Activated CD8-positive, alpha-beta memory T cell treated with anti-CD3 and anti-CD28 coated beads, Interleukin-2, amount 50 U/mL, for 48 hours (primary cell): ENCODE measurements around the gene IMPACT.

ENCODE experiments used
- DNase-seq: peaks from one replicate; pipeline ENCODE4 v3.0.0-alpha.2; 2020

IMPACT gene, protein sequence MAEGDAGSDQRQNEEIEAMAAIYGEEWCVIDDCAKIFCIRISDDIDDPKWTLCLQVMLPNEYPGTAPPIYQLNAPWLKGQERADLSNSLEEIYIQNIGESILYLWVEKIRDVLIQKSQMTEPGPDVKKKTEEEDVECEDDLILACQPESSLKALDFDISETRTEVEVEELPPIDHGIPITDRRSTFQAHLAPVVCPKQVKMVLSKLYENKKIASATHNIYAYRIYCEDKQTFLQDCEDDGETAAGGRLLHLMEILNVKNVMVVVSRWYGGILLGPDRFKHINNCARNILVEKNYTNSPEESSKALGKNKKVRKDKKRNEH

DNA sequence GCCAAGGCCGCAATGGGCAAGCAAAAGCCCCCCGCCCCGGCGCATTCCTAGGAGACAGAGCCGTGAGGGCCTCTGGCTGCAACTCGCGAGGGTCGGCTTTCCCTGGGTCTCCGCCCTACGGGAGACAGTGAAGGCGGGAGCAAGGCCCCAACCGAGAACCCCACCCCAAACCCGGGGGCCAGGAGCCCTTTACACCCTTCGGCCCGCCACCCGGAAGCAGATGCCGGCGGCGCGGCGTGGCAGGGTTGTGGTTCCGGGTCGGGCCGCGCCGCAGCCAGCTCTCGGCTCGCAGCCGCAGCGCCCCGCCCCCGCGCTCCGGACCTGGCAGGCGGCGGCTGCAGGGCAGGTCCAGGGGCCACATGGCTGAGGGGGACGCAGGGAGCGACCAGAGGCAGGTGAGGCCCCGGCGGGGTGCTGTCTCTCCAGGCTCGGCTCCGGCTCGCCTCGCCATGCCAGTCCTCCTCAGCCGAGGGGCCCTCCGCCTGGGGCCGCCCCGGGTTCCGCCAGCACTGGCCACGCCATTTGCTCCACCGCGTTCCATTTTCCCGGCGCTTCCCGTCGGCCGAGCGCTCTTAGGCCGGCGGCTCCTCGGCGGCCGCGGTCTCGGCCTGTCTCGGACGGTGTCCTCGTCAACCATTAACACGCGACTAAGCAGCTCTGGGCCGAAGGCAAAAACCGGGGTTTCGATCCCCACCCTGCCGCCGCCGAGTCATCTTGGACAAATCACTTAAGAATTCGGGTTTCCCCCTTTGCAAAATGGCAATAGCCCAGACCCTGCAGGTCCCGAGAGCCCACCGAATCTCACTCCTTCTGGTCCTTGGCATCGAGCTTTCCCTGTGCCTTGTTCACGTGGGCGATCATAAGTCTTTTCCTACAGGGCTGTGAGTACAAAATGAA, at the start of gene IMPACT:
Gene IMPACT, plus strand, starts transcription at position 273 of the 897 bp plus-strand sequence. Its CDS starts 87 bp downstream, at position 360.
- peak; percentile 89 for DNase-seq

DNA sequence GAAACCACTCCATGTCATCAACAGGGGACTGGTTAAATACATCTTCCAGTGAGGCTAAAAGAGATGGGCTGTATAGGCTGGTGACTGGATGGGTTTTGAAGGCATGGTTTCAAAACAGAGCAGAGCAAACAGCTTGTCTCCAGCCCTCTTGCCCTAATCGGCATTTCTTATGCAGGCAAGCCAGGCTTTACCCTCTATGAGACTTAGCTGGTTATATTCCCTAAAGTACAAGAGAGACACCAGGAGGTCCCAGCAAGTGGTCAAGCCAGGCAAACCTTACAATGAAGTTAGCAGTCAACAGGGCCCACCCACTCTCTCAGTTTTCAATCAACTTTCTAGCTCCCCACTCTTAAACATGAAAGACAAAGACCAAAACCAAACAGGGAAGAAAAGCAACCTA, 47.9 kb upstream of the IMPACT start:
- DNase-seq: no peak

DNA sequence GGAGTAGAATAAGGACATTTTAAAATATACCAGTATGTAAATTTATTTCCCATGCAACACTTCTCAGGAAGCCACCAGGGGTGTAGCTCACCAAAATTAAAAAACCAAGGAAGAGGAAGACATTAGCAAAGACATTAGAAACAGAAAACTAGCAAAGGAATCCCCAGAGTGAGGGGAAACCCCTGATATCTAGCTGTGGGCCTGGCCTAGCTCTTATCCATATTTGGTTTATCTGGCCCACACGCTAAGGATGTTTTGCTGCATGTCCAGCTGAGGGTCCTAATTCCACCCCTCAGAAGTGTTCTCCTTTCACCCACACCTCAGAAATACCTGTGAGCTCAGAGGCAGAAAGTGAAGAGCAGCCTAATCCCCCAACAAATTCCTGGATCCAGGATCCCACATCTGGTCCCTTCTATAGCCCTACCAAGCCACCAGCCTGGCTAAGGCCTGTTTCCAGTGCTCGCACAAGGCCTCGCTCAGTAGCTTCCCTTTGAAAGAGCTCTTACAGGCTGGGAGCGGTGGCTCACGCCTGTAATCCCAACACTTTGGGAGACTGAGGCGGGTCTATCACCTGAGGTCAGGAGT, 46.2 kb upstream of the IMPACT start:
- no peak for DNase-seq

DNA sequence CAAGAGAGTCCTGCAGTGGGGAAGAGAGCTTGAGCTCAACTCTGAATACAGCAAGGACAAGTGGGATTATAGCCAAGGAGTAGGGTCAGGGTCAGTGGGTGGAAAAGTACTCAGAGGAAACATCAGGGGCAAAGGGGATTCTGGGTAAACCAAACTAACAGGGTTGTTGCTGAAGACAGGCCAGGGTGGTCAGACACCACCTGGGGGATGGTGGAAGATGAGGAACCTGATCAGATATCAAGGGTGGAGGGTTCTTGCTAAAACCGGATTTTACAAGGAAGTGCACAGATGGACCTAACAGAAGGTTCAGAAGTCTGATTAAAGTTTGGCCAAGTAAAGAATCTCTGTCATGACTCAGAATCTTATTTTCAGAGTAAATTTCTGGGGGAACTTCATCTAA, 45.3 kb upstream of the IMPACT start:
- DNase-seq: no peak

DNA sequence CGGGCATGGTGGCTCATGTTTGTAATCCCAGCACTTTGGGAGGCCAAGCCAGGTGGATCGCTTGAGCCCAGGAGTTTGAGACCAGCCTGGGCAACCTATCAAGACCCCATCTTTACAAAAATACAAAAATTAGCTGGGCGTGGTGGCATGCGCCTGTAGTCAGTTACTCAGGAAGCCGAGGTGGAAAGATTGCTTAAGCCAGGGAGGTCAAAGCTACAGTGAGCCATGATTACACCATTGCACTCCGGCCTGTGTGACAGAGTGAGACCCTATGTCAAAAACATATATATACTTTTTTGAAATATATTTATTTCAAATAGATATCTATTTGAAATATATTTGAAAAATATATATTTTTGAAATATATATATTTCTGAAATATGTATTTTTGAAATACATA, 39.8 kb upstream of the IMPACT start:
- DNase-seq: no peak

DNA sequence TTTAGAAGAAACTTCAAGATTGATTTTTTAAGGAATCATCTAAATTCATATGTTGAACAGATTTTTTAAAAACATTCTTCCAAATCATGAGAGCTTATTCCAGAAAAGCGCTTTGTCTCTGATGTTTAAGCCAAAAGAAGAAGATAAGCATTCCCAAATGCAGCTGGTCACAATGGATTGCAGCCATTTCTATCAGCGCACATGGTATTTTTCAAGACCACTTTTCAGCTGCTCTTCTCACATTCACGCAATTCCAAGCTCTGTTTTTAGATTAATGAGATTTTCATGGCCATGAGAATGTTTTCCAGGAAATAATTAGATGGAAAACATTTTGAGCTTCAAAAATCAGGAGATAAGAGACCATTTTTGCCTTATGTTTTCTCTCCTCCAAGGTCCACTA, 37.5 kb upstream of the IMPACT start:
- no peak for DNase-seq

DNA sequence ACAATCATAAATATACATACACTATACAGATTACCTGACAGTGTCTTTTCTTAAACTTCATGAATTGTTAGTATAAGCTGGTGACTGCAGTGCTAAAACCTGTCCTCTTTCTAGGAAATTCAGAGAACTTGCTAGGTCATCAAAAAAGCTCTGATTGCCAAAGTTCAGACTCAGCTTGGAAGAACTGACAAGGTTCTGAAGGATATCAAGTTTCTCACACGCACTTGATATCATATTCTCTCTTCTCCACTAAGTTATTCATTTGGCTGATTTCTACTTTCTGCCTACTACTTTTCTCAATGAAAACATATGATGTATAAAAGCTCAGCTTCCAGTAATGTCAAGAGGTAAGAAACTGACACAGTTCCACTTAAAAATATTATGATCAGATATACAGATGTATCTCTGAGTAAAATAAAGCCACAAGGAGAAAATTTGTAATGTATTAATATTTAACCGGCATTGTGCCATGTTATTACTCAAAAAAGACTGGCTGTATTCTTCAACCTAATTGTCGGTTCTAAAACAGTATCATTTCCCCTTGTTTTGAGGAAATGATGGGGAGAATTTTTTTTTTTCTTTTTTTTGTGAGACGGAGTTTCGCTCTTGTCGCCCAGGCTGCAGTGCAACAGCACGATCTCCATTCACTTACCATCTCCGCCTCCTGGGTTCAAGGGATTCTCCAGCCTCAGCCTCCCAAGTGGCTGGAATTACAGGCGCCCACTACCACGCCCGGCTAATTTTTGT, 31.2 kb upstream of the IMPACT start:
- DNase-seq: no peak

DNA sequence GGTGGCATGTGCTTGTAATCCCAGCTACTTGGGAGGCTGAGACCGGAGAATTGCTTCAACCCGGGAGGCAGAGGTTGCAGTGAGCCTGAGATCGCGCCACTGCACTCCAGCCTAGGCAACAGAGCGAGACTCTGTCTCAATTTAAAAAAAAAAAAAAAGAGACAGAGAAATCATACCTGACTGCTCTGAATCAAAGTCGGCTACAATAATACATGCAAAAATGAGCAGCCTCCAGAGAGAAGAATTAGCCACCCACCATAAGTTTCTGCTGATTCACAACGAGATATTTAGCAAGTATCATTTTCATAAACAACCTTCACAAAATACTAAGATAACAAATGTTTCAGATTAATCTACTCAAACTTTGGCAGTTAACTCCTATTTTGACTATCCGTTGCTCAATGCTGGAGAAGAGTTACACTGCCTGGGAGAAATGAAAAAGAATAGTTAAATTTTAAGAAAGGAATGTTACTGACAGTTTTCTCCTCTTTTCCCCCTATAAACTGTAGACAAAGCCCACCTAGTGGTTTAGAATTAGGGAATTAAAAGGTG, 30.3 kb upstream of the IMPACT start:
- no peak for DNase-seq

DNA sequence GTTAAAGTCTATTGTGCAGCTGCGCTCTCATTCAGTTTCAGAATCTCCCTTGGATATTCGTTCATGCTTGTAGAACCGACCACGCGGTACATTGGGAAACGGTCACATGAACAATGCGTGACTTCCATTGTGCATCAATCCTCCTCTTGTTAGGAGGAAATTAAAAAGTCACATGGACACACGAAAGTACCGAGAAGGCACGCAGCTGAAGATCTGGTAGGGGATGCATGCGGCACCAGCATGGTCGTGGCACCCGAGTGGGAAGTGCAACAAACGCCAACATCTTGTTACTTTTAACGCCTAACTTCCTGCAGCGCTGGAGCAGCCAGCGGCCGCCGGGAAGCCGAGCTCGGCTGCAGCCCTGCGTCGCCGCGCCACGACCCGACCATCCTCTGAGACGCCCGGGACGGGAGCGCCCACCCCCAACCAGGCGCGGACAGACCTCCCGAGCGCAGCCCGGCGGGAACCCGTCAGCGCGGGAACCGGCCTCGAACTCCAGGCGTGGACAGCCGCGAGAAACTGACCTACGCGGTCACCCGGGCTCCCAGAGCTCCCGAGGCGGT, 29.3 kb upstream of the IMPACT start:
- peak; percentile 67 for DNase-seq

DNA sequence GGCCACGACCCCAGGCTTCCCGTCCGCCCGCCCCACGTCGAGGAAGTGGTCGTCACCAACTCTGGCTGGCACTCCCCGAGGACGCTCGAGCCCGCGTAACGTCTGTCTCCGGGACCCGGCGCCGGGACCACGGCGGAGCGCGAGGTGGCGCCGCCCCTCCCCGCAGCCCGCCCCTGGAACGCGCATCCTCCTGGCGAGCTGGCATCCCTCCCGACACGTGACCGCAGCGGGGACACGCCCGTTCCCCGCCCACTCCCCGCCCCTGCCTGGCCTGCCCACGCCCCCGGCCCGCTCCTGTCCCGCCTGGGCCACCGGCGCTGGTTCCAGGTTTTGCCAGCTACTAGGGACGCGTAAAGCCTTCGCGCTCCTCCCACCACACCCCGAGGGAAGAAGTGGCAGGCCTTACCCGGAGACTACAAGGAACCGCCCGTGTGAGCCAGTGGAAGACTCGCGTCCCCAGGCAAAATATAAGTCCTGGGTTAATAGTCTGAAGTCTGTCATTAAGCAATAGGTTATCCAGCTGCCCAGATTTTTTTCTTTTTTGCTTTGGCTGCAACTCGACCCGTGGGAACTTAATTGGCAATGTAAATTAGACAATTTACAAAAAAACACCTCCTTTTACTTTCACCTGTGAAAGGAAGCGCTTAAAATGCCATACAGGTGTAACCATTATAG, 28.6 kb upstream of the IMPACT start, which contains the start of gene OSBPL1A:
Gene OSBPL1A, minus strand, starts transcription at position 131 of the 675 bp plus-strand sequence. CDS start 20,291 bp downstream, outside the sequence.
- peak; percentile 86 for DNase-seq

DNA sequence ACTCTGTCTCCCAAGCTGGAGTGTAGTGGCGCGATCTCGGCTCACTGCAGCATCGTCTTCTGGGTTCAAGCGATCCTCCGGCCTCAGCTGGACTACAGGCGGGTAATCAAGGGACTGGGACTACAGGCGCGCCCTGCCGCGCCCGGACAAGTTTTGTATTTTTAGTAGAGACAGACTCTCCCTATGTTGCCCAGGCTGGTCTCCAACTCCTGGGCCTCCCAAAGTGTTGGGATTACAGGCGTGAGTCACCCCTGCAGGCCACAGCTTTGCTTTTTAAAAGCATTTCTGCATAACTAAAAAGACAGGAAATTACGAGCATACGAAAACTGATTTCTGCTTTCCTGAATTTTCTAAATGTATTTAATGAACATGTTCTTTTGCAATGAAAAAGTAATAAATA, 27.9 kb upstream of the IMPACT start:
- DNase-seq: no peak

DNA sequence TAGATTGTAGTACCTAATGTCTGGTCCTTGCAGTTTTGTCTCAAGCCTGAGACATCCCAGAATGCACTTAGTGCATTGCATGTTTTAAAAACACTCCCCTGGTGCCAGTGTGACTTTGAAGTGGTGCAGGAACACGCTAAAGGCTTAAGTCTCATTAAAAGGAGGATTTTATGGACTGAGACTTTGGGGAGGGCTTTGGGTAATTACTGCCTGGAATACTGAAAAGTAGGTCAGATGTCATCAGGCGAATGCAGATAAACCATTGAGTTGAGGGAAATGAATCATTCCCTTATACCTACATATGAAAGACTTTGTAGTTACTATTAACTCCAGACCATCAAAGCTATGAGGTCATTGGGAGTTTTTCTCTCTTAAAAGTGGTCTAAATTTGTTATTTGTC, 25.9 kb upstream of the IMPACT start:
- DNase-seq: no peak

DNA sequence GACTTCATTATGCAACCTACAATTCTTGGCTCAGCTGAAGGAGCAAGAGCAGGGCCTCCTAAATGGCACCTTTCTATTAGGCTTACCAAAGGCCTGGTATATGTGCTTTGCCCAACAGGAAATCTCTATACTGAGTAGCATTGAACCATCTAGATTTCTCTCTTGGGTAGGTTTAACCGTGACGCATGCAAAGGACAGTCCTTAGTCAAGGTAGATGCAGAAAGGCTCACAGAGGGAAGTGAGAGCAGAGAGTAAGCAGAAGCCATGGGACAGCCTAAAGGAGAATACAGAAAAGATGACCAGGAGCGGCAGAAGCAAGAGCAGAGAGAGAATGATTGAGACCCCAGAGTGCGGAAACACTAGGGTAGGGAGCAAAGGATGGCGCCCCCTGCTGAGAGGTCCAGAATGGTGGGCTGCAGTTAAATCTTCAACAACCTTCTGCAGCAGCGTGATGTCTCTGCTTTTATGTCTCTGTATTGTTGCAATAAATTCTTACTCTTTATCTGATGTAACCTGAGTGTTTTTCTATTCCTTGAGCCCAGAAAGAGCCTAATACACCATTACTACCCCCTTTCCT, 24.2 kb upstream of the IMPACT start:
- no peak for DNase-seq

DNA sequence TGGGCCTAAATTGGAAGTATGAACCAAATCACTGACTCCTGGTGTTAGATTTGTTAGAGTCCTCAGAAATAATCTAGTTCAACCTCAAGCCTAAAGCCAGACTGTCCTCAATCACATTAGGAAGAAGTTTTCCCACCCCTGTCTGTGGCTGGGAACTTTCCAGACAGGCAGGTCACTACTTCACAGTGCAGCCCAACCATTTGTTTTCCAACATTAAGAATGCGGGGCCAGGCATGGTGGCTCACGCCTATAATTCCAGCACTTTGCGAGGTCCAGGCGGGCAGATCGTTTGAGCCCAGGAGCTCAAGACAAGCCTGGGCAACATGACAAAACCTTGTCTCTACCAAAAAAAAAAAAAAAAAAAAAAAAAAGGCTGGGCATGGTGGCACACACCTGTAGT, 23.4 kb upstream of the IMPACT start:
- no peak for DNase-seq

DNA sequence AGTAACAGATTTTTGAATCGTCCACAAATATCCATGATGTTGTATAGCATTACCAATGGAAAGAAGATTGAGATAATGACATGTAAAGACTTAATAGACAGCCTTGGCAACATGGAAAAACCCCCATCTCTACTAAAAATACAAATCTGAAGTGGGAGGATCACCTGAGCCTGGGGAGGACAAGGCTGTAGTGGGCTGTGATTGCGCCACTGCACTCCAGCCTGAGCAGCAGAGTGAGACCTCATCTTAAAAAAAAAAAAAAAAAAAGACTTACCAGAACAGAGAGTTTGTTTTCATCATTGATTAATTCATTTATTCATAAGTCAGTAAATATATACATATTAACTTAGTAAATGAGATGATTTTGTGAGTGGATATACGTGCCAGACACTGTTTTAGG, 21.9 kb upstream of the IMPACT start:
- no peak for DNase-seq

DNA sequence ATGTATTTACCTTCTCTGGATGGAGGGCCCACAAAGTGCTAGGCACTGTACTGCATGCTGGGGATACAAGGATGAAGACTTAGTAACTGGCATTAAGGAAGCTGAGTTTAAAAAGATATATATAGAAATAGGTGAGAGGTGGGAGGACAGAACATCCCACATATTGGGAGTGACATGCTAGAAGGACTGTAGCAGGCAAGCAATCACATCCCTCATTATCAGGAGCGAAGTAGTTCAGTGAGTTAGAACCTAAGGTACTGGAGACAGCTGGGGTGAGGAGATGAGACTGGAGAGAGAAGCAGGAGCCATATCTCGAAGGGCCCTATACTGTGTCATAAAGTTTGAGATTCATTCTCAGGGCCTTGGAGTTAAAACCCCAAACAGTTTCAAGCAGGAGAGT, 18.0 kb upstream of the IMPACT start:
- no peak for DNase-seq

DNA sequence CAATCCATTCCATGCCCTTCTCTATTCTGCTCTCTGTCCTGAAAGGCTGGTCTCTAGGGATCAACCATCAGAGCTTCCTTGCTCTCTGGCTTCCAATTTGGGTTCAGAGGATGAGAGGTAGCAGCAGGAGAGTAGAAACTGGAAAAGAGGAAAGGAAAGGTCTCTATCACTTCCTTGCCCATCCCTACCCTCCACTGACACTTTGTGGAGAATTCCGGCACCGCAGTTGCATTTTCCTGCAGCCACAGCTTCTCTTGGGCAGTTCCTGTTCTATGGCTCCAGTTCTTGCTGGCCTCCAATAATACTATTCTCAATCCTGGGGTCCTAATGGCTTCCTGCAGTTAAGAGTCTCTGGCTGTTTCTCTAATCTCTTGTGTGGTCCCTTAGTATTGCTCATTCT, 13.3 kb upstream of the IMPACT start:
- no peak for DNase-seq

DNA sequence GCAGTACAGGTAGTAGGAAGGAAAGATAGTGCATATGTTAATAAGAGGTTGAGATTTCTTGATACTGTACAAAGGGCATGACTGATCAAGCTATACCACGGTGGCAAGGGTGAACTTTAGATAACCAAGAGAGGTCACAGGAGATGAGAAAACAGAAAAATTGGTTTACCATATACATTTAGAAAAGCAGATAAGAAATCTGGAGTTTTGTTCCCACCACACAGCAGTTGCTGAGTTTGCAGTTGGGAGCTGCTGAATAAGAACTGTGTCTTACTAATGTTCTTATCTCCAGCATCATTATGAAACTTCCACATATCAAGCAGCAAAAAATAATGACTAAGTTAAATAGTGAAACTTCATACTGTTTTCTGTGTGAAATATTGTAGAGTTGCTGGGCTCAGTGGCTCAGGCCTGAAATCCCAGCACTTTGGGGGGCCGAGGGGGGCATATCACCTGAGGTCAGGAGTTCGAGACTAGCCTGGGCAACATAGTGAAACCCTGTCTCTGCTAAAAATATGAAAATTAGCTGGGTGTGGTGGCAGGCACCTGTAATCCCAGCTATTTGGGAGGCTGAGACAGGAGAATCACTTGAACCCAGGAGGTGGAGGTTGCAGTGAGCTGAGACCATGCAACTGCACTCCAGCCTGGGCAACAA, 12.0 kb upstream of the IMPACT start:
- peak; percentile 62 for DNase-seq

DNA sequence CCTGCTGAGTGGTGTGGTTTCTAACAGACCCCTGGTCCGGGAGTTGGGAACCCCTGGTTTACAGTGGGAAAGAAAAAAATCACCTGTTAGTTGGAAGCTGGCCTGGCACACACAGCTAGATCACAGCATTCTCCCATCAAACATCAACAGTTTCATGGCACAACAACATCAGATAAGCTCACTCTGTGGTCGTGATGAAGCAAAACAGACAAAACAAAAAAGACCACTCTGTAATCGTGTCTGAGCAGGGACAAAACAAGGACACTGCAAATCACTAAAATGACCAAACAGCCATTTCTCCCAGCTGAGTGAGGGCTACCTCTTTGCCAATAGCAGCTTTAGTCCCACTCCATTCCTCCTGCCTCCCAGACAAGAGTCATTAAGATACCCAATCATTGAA, 9.0 kb upstream of the IMPACT start:
- DNase-seq: no peak

DNA sequence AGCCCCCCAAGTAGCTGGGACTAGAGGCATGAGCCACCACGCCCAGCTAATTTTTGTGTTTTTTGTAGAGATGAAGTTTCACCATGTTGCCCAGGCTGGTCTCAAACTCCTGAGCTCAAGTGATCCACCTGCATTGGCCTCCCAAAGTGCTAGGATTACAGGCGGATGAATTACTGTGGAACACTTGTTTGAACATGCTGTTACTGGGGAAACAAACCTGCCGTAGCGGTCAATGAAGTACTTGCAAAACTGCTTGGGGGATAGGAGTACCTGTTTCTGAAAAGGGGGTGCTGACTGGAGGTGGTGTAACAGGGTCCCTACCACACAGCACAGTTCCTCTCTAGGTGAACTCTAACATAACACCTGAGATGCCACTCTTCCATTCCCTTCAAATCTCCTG, 5.9 kb upstream of the IMPACT start:
- no peak for DNase-seq

DNA sequence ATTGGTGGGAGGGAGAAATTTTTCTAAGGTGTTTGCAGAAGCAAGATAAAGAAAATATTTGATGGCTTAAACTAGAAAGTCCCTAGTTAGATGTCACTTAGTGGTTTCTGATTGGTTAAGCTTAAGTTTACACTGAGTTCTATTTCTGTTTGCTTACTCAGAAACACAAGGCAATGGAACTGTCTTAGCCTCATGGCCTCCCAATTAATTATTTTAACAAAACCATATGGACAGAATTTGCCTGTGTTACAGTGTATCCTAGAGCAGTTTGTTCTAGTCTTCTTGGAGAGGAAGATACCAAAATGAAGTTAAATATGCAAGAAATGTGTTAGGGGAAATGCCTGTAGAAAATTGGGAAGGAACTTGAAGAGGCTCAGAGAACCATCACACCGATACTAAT, 4.6 kb upstream of the IMPACT start:
- DNase-seq: no peak
